Subcutaneous abdominal adipose tissue (tissue), 5 donors: ENCODE measurements around the gene AFMID.
"Not testable (repeated sequence)": the region's sequence is repeated elsewhere in the genome, so short reads cannot be mapped to it uniquely, and the experiment has no call there.

ENCODE experiments used
- H3K27ac ChIP-seq: one replicate; pipeline ENCODE4 v1.7.0; 2013; ENCODE audit warnings: low read depth, mild to moderate bottlenecking, inconsistent platforms, low read length, moderate library complexity
- H3K27me3 ChIP-seq, 5 donors: one replicate each; pipeline ENCODE4 v1.7.0; 2013; ENCODE audit warnings: low read length in 5 of 5, inconsistent platforms in 1 of 5; ENCODE audit not compliant: control insufficient read depth in 5 of 5, insufficient read depth in 4 of 5
- H3K36me3 ChIP-seq, 5 donors: one replicate each; pipeline ENCODE4 v1.7.0; 2013; ENCODE audit warnings: low read length in 5 of 5; ENCODE audit not compliant: control insufficient read depth in 5 of 5, insufficient read depth in 5 of 5
- H3K4me1 ChIP-seq, 5 donors: one replicate each; pipeline ENCODE4 v1.7.0; 2013; ENCODE audit warnings: low read length in 5 of 5, mild to moderate bottlenecking in 3 of 5, moderate library complexity in 1 of 5; ENCODE audit not compliant: control insufficient read depth in 5 of 5, insufficient read depth in 5 of 5
- H3K4me3 ChIP-seq, 5 donors: one replicate each; pipeline ENCODE4 v1.7.0; 2013; ENCODE audit warnings: low read length in 5 of 5, low read depth in 1 of 5
- H3K9ac ChIP-seq, 5 donors: one replicate each; pipeline ENCODE4 v1.7.0; 2013; ENCODE audit warnings: low read length in 5 of 5, mild to moderate bottlenecking in 4 of 5, moderate library complexity in 3 of 5
- H3K9me3 ChIP-seq, 5 donors: one replicate each; pipeline ENCODE4 v1.7.0; 2013; ENCODE audit warnings: low read length in 5 of 5; ENCODE audit not compliant: control insufficient read depth in 5 of 5
- donor health status: healthy.
- donor health status: healthy.
- donor health status: healthy.
- donor health status: healthy.
- donor health status: healthy.

The AFMID gene

GRCh38 chr17:78170692-78171590 lies 16.2 kb upstream of the AFMID start:
- H3K4me1 ChIP-seq = peaks cover 8 to 72% (median 53%) of the 10 kb centered on the region in 5 donors
- H3K27ac ChIP-seq = no peak overlapping the region
- H3K4me3 ChIP-seq = no peak overlapping the region
- H3K9ac ChIP-seq = no peak overlapping the region
- H3K27me3 ChIP-seq = no peaks in the 10 kb centered on the region
- H3K9me3 ChIP-seq = no peaks in the 10 kb centered on the region
- peaks cover 0 to 25% (median 19%) of the 10 kb centered on the region in 5 donors for H3K36me3 ChIP-seq

GRCh38 chr17:78171591-78172248 lies 15.4 kb upstream of the AFMID start:
- Histone ChIP-seq H3K4me1 (peaks cover 13 to 80% (median 61%) of the 10 kb centered on the region in 5 donors), H3K36me3 (peaks cover 0 to 25% (median 19%) of the 10 kb centered on the region in 5 donors)
- H3K27me3 ChIP-seq, H3K27ac ChIP-seq, H3K4me3 ChIP-seq, H3K9ac ChIP-seq, H3K9me3 ChIP-seq: not testable (repeated sequence)

- H3K27ac ChIP-seq = peak overlapping the region; percentile 79
- peak overlapping the region in 1 of 5 donors; percentile 35 for H3K9ac ChIP-seq
- peaks cover 0 to 25% (median 19%) of the 10 kb centered on the region in 5 donors for H3K36me3 ChIP-seq
- no peaks in the 10 kb centered on the region for H3K27me3 ChIP-seq
- no peaks in the 10 kb centered on the region for H3K9me3 ChIP-seq
- peaks cover 13 to 82% (median 63%) of the 10 kb centered on the region in 5 donors for H3K4me1 ChIP-seq
- H3K4me3 ChIP-seq = no peak overlapping the region
These were observed 14.7 kb upstream of the AFMID start for GRCh38 chr17:78172249-78173051.

- Histone ChIP-seq H3K4me3 (no peak overlapping the region), H3K9me3 (no peaks in the 10 kb centered on the region), H3K27me3 (no peaks in the 10 kb centered on the region), H3K9ac (no peak overlapping the region), H3K36me3 (peaks cover 0 to 25% (median 19%) of the 10 kb centered on the region in 5 donors), H3K27ac (peak overlapping the region; percentile 79), H3K4me1 (peaks cover 13 to 77% (median 59%) of the 10 kb centered on the region in 5 donors)
These were observed 14.0 kb upstream of the AFMID start for GRCh38 chr17:78173097-78173715.

- peak overlapping the region; percentile 79 for H3K27ac ChIP-seq
- no peaks in the 10 kb centered on the region for H3K9me3 ChIP-seq
- no peaks in the 10 kb centered on the region for H3K27me3 ChIP-seq
- H3K36me3 ChIP-seq = peaks cover 0 to 25% (median 19%) of the 10 kb centered on the region in 5 donors
- H3K4me3 ChIP-seq = no peak overlapping the region
- peak overlapping the region in 3 of 5 donors; percentile 42 to 68 (median 59) for H3K9ac ChIP-seq
- peaks cover 13 to 70% (median 53%) of the 10 kb centered on the region in 5 donors for H3K4me1 ChIP-seq
These were observed 12.8 kb upstream of the AFMID start for GRCh38 chr17:78174346-78174869.

- H3K4me1 ChIP-seq = peaks cover 13 to 64% (median 47%) of the 10 kb centered on the region in 5 donors
- peak overlapping the region; percentile 79 for H3K27ac ChIP-seq
- H3K9ac ChIP-seq = peak overlapping the region in 4 of 5 donors; percentile 6 to 68 (median 46)
- peaks cover 0 to 25% (median 19%) of the 10 kb centered on the region in 5 donors for H3K36me3 ChIP-seq
- H3K27me3 ChIP-seq = no peaks in the 10 kb centered on the region
- H3K9me3 ChIP-seq = no peaks in the 10 kb centered on the region
- H3K4me3 ChIP-seq = no peak overlapping the region
These were observed 12.1 kb upstream of the AFMID start for GRCh38 chr17:78174870-78175642.

- H3K27ac ChIP-seq = no peak overlapping the region
- peaks cover 0 to 24% (median 19%) of the 10 kb centered on the region in 5 donors for H3K36me3 ChIP-seq
- H3K4me3 ChIP-seq = no peak overlapping the region
- H3K9ac ChIP-seq = no peak overlapping the region
- peaks cover 13 to 59% (median 44%) of the 10 kb centered on the region in 5 donors for H3K4me1 ChIP-seq
- no peaks in the 10 kb centered on the region for H3K9me3 ChIP-seq
- no peaks in the 10 kb centered on the region for H3K27me3 ChIP-seq
These were observed 11.6 kb upstream of the AFMID start for GRCh38 chr17:78175643-78175981.

GRCh38 chr17:78176548-78177025 lies 10.6 kb upstream of the AFMID start:
- H3K27ac ChIP-seq = no peak overlapping the region

More at GRCh38 chr17:78176548-78177025, 10.6 kb upstream of the AFMID start:
- H3K4me3 ChIP-seq = no peak overlapping the region
- H3K36me3 ChIP-seq = peaks cover 0 to 14% (median 10%) of the 10 kb centered on the region in 5 donors
- H3K9ac ChIP-seq = peak overlapping the region in 1 of 5 donors; percentile 30
- H3K27me3 ChIP-seq = no peaks in the 10 kb centered on the region
- H3K9me3 ChIP-seq = no peaks in the 10 kb centered on the region
- H3K4me1 ChIP-seq = peaks cover 13 to 53% (median 44%) of the 10 kb centered on the region in 5 donors
